Heart right ventricle (tissue), 16 donors: ENCODE measurements around the gene DSCAM. TPM values are rescaled to one million over a fixed set of nuclear protein-coding genes. Genes with fewer than 3 reads are reported as not detected.

ENCODE experiments used
- ATAC-seq, 8 donors: fragments of 200-7000 bp; cut with Tn5 transposase; one replicate each; pipeline ENCODE4 v1.9.1; 2020; ENCODE audit warnings: mild to moderate bottlenecking in 8 of 8, moderate library complexity in 8 of 8, moderate number of reproducible peaks in 1 of 8
- DNase-seq, 2 donors: peaks; one replicate each; pipeline ENCODE4 v3.0.0-alpha.2; 2020
- H3K27ac ChIP-seq, 10 donors: fragments of 200-600 bp; sonication (generic) in 2 of 10; one replicate each; pipeline versions ENCODE4 v1.5.0 to v1.8.0; 2020 to 2022; ENCODE audit warnings: mild to moderate bottlenecking in 3 of 10
- H3K27me3 ChIP-seq, 7 donors: fragments of 200-600 bp; one replicate each; pipeline ENCODE4 v1.8.0; 2021 to 2022; ENCODE audit warnings: mild to moderate bottlenecking in 2 of 7
- H3K36me3 ChIP-seq, 9 donors: fragments of 200-600 bp; sonication (generic) in 1 of 9; one replicate each; pipeline versions ENCODE4 v1.5.0 to v1.8.0; 2020 to 2022; ENCODE audit warnings: mild to moderate bottlenecking in 2 of 9
- H3K4me1 ChIP-seq, 9 donors: fragments of 200-600 bp; sonication (generic) in 1 of 9; one replicate each; pipeline versions ENCODE4 v1.5.0 to v1.8.0; 2020 to 2022; ENCODE audit warnings: mild to moderate bottlenecking in 4 of 9
- H3K4me3 ChIP-seq, 10 donors: fragments of 200-600 bp; sonication (generic) in 2 of 10; one replicate each; pipeline versions ENCODE4 v1.5.0 to v1.8.0; 2020 to 2022; ENCODE audit warnings: mild to moderate bottlenecking in 7 of 10, moderate library complexity in 2 of 10
- H3K9me3 ChIP-seq, 11 donors: fragments of 200-600 bp in 10 of 11; sonication (generic) in 2 of 11; one replicate each; pipeline versions ENCODE4 v1.5.0 to v1.8.0; 2013 to 2022; ENCODE audit warnings: mild to moderate bottlenecking in 2 of 11, control low read depth in 1 of 11, moderate library complexity in 1 of 11
- WGBS, 2 donors: extraction: QIAGEN DNeasy Blood & Tissue Kit; methylation state at CpG; one replicate each; pipeline ENCODE4 v1.1.7; 2013; ENCODE audit warnings: inconsistent platforms in 1 of 2; 5-methylcytosine and 5-hydroxymethylcytosine counted together
- intact Hi-C, 10 donors: fragments of 100-400 bp; cut with DNase I; formaldehyde crosslinking; loops; one replicate each; pipeline versions ENCODE4 v1.11.1 to v1.14.2; 2022
- polyA plus RNA-seq, 2 donors: library from polyadenylated mRNA; stranded (reverse); fragments of 200-250 nt; gene quantifications; one replicate each; pipeline ENCODE4 v1.2.3, GENCODE V29; 2013
- total RNA-seq, 10 donors: library from RNA; stranded (reverse); fragmentation: NEBNext Ultra II Directional in 3 of 10; extraction: Animal tissue kit (Norgen Biotek cat#: 25700) in 3 of 10; gene quantifications; one replicate each; pipeline versions ENCODE4 v1.2.1 to v1.2.4, GENCODE V29; 2021 to 2023
- TF ChIP-seq, protein P1 (sequence below), 9 donors: fragments of 200-600 bp; sonication (generic) in 2 of 9; IDR thresholded peaks; one replicate each; pipeline versions ENCODE4 v1.5.0 to v1.8.0; 2021 to 2022; ENCODE audit warnings: antibody characterized with exemption in 9 of 9, mild to moderate bottlenecking in 5 of 9, moderate library complexity in 1 of 9
- donor health status: Arrhythmogenic right ventricular cardiomyopathy.
- donor health status: ischemic (EF 13 %, LVEDD 7.1; RV severe dilation, severe dysfunction).
- donor health status: healthy with polysubstance abuse.
- donor health status: DM: no; HTN: yes; CAD: no.
- donor health status: DM: no; HTN: no; CAD: no.
- donor health status: ischemic (EF 25% LVEDD 6.9; RV normal size, moderate dysfunction).
- donor health status: ischemic (EF 25% LVEDD 5.7; RV mildly dilated, moderate dysfunction).
- donor health status: healthy.
- donor health status: DM: yes; HTN: yes; CAD: no.
- donor health status: Ischemic cardiomyopathy.
- donor health status: ischemic (EF 35%, LVEDD 5.7; RV mildly dilated, moderate dysfunction).
- donor health status: nonischemic (EF 11% LVEDD 7.7; RV severe dilation, severe dysfunction).
- donor health status: DM: yes; HTN: yes; CAD: no.
- donor health status: PGD.
- donor health status: ischemic (EF 29% LVEDD 5.4; RV normal size, mild dysfunction).
- donor health status: nonischemic (EF 23%, LVEDD 6.1; RV moderate dilation, normal function).

Gene DSCAM
- total and polyA plus RNA-seq, 12 donors: 0.03 to 0.04 TPM; not detected in 10

DNA sequence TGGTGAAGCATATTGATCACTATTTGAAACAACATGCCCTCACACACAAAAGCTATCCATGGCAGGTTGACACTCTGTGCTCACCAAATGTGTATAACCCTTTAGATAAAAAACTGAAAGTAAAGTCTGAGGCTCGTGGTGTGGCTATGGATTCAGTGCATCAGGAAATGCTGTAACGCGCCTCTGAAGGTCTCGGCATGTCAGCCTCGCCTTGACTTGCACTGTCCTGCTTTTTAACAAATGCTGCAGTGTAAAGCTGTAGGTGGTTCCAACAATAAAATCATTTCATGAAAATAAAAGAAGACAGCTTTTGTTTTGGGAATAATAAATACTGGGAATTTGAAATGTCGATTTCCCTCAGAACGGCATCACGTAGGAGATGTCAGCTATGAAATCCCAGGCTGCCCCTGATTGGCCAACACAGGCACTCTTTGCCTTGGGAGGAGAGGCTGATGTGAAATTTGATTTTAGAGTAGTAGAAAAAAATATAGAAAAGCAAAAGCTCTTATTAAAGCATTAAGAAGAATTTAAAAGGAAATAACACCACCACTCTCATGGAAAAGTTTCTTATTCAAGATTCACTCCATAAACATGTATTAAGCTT is 168.2 kb downstream of the DSCAM start:
- WGBS, 2 donors: 77 to 86% methylated on average over 8 of the region's 8 CpGs
- Histone ChIP-seq H3K4me1 (no peaks in the 10 kb centered on the region), H3K36me3 (no peaks in the 10 kb centered on the region), H3K9me3 (peaks cover 0 to 8% (median 0%) of the 10 kb centered on the region in 11 donors), H3K27me3 (peaks cover 0 to 12% (median 0%) of the 10 kb centered on the region in 7 donors), H3K27ac (no peak overlapping the region), H3K4me3 (no peak overlapping the region)
- ATAC-seq (no peak), DNase-seq (no peak)
- intact Hi-C loops: no loop called here
- TF ChIP-seq, protein P1, sequence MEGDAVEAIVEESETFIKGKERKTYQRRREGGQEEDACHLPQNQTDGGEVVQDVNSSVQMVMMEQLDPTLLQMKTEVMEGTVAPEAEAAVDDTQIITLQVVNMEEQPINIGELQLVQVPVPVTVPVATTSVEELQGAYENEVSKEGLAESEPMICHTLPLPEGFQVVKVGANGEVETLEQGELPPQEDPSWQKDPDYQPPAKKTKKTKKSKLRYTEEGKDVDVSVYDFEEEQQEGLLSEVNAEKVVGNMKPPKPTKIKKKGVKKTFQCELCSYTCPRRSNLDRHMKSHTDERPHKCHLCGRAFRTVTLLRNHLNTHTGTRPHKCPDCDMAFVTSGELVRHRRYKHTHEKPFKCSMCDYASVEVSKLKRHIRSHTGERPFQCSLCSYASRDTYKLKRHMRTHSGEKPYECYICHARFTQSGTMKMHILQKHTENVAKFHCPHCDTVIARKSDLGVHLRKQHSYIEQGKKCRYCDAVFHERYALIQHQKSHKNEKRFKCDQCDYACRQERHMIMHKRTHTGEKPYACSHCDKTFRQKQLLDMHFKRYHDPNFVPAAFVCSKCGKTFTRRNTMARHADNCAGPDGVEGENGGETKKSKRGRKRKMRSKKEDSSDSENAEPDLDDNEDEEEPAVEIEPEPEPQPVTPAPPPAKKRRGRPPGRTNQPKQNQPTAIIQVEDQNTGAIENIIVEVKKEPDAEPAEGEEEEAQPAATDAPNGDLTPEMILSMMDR (IDR thresholded peaks at IDR 0.05): no peak

DNA sequence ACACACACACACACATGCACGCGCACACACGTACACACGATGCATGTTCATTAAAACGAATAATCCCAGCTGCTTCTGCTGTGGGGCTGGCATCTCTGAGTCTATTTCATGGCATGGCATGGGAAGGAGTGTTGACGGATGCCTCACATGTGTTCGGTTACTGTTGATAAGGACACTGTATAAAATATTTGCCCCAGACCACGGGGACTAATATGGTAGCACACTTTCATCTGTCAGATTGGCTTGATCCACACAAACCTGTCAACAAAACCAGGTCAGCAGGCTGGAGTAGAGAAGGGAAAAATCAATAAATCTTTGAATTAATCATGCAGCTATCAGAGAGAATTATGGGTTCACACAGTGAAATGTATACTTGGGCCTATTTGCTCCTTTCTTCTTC is 171.9 kb downstream of the DSCAM start:
- H3K9me3 ChIP-seq: no peaks in the 10 kb centered on the region
- no peak overlapping the region for H3K27ac ChIP-seq
- intact Hi-C loops: no loop called here
- ATAC-seq (no peak), DNase-seq (no peak)
- WGBS, 2 donors: 40 to 71% methylated on average over 8 of the region's 8 CpGs
- H3K27me3 ChIP-seq: peaks cover 0 to 8% (median 0%) of the 10 kb centered on the region in 7 donors
- H3K36me3 ChIP-seq: no peaks in the 10 kb centered on the region
- TF ChIP-seq, protein P1 (IDR thresholded peaks at IDR 0.05): no peak
- no peaks in the 10 kb centered on the region for H3K4me1 ChIP-seq
- no peak overlapping the region for H3K4me3 ChIP-seq

DNA sequence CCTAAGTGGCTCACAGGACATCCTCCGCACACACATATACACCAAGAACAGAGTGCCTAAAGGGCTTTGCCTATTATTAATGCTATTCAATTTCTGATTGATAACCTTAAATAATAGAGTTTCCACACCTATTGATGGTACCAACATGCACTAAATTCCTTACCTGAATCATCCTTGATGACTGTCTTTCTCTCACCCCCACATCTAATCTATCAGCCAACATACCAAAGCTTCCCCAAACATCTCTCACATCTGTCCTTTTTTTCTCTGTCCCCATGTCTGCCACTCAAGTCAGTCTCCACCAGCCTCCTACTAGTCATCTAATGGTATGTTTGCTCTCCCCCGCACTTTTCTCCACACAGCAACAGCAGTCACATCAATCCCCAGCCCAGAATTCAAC is 174.4 kb downstream of the DSCAM start:
- H3K4me3 ChIP-seq: no peak overlapping the region
- H3K4me1 ChIP-seq: no peaks in the 10 kb centered on the region
- TF ChIP-seq, protein P1 (IDR thresholded peaks at IDR 0.05): no peak
- WGBS, 2 donors: 55 to 66% methylated on average over 2 of the region's 2 CpGs
- H3K27me3 ChIP-seq: no peaks in the 10 kb centered on the region
- DNase-seq (no peak), ATAC-seq (no peak)
- intact Hi-C loops: no loop called here
- H3K9me3 ChIP-seq: no peaks in the 10 kb centered on the region
- no peaks in the 10 kb centered on the region for H3K36me3 ChIP-seq
- no peak overlapping the region for H3K27ac ChIP-seq

DNA sequence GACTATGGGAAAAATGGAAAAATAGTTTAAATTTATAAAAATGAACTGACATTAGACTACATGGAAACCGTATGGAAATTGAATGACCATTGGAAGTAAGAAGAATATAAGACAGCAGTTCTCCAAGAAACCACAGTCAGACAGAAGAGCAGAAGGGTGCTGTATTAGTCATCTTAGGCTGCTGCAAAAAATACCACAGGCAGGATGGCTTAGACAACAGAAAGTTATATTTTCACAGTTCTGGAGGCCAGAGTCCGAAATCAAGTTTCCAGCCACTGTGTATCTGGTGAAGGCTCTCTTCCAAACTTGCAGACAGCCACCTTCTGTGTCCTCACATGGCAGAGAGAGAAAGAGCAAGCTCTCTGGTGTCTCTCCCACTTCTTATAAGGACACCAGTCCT is 175.2 kb downstream of the DSCAM start:
- Histone ChIP-seq H3K9me3 (no peaks in the 10 kb centered on the region), H3K27me3 (no peaks in the 10 kb centered on the region), H3K4me1 (no peaks in the 10 kb centered on the region), H3K4me3 (no peak overlapping the region), H3K36me3 (no peaks in the 10 kb centered on the region), H3K27ac (no peak overlapping the region)
- DNase-seq (no peak), ATAC-seq (no peak)
- TF ChIP-seq, protein P1 (IDR thresholded peaks at IDR 0.05): no peak
- intact Hi-C loops: no loop called here
- 76 to 90% methylated on average over 2 of the region's 2 CpGs for WGBS, 2 donors
